ENCODE data around the gene SELENON. TPM values are rescaled to one million over a fixed set of nuclear protein-coding genes. Genes with fewer than 3 reads are reported as not detected.

The SELENON gene
- total and polyA plus RNA-seq, 2 of the 13 experiments (the other 11 are each of a cell fraction or from before 2014, with no cell fraction given) = 3.8 to 8.0 TPM

DNA sequence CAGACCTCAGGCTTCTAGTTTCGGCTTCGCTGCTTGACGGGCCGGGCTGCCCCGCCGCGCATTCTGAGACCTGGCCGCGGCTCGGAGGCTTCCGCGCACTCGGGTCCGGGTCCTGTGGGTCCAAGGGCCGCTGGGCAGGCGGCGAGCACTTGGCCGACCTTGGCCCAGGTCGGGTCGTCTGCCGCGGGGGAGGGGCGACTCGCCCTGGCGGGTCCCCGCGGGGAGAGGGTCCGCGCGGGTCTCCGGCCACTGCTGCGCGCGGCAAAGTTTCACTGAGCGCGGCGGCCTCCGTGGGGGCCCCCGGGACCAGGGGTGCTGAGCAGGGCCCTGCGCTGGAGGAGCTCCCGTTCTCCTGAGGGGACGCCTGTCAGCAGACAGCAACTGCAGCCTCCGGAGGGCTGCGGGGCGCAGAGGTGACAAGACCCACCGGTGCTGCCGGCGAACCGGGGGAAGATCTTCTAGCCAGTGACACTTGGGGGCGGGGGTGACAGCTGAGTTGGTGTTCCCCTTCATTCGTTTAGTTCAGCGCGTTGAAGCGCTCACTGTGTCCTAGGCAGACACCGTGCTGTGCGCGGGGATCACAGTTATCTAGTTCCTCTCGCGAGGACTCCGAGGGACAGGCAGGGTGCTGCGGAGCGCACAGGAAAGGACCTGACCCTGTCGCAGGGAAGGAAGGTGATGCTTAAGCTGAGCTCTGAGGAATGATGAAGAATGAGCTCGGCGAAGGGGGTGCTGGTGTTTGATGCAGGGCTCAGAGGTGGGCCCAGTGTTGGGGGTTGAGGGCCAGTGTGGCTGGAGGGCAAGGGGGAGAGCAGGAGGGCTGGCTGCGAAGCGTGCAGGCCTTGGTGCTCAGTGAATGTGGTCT lies 20.5 kb downstream of the SELENON start (continued):
- TF ChIP-seq, protein P1, sequence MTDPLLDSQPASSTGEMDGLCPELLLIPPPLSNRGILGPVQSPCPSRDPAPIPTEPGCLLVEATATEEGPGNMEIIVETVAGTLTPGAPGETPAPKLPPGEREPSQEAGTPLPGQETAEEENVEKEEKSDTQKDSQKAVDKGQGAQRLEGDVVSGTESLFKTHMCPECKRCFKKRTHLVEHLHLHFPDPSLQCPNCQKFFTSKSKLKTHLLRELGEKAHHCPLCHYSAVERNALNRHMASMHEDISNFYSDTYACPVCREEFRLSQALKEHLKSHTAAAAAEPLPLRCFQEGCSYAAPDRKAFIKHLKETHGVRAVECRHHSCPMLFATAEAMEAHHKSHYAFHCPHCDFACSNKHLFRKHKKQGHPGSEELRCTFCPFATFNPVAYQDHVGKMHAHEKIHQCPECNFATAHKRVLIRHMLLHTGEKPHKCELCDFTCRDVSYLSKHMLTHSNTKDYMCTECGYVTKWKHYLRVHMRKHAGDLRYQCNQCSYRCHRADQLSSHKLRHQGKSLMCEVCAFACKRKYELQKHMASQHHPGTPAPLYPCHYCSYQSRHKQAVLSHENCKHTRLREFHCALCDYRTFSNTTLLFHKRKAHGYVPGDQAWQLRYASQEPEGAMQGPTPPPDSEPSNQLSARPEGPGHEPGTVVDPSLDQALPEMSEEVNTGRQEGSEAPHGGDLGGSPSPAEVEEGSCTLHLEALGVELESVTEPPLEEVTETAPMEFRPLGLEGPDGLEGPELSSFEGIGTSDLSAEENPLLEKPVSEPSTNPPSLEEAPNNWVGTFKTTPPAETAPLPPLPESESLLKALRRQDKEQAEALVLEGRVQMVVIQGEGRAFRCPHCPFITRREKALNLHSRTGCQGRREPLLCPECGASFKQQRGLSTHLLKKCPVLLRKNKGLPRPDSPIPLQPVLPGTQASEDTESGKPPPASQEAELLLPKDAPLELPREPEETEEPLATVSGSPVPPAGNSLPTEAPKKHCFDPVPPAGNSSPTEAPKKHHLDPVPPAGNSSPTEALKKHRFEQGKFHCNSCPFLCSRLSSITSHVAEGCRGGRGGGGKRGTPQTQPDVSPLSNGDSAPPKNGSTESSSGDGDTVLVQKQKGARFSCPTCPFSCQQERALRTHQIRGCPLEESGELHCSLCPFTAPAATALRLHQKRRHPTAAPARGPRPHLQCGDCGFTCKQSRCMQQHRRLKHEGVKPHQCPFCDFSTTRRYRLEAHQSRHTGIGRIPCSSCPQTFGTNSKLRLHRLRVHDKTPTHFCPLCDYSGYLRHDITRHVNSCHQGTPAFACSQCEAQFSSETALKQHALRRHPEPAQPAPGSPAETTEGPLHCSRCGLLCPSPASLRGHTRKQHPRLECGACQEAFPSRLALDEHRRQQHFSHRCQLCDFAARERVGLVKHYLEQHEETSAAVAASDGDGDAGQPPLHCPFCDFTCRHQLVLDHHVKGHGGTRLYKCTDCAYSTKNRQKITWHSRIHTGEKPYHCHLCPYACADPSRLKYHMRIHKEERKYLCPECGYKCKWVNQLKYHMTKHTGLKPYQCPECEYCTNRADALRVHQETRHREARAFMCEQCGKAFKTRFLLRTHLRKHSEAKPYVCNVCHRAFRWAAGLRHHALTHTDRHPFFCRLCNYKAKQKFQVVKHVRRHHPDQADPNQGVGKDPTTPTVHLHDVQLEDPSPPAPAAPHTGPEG (CRISPR knock-in tag; IDR thresholded peaks at IDR 0.05) = no peak
- TF ChIP-seq SRF (IDR thresholded peaks at IDR 0.05; ENCODE audit: low read depth, low read length) (no peak), ZFP1 (CRISPR knock-in tag; IDR thresholded peaks at IDR 0.05) (no peak), HOXA5 (CRISPR knock-in tag; IDR thresholded peaks at IDR 0.05) (no peak), ZNF383 (CRISPR knock-in tag; IDR thresholded peaks at IDR 0.05; ENCODE audit: borderline replicate concordance) (no peak), ZNF124 (CRISPR knock-in tag; IDR thresholded peaks at IDR 0.05) (no peak), PRDM4 (CRISPR knock-in tag; IDR thresholded peaks at IDR 0.05; ENCODE audit: borderline replicate concordance) (no peak), SRSF1 (optimal IDR thresholded peaks at IDR 0.05; ENCODE audit: low read depth, low read length) (no peak), TOE1 (CRISPR knock-in tag; IDR thresholded peaks at IDR 0.05) (no peak), ZNF704 (CRISPR knock-in tag; IDR thresholded peaks at IDR 0.05; ENCODE audit: borderline replicate concordance) (no peak), FOXK1 (CRISPR knock-in tag; IDR thresholded peaks at IDR 0.05; ENCODE audit: borderline replicate concordance, low read depth) (no peak), ZNF644 (CRISPR knock-in tag; IDR thresholded peaks at IDR 0.05; ENCODE audit: low read depth) (no peak), ZNF597 (CRISPR knock-in tag; IDR thresholded peaks at IDR 0.05) (no peak)
- TF ChIP-seq, protein P2, sequence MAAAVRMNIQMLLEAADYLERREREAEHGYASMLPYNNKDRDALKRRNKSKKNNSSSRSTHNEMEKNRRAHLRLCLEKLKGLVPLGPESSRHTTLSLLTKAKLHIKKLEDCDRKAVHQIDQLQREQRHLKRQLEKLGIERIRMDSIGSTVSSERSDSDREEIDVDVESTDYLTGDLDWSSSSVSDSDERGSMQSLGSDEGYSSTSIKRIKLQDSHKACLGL (CRISPR knock-in tag; IDR thresholded peaks at IDR 0.05) = no peak; the same call in 1 of the 2 replicates
